ENCODE measurements around the gene STAT5B. TPM values are rescaled to one million over a fixed set of nuclear protein-coding genes. Genes with fewer than 3 reads are reported as not detected.

The STAT5B gene
- total and polyA plus RNA-seq, 2 of the 8 experiments (the other 6 are each of a cell fraction or from before 2014, with no cell fraction given) = 35.3 to 52.6 TPM

- Histone ChIP-seq H3K9me3 (ENCODE audit: insufficient read depth in 2 of 2, low read depth in 1 of 2, low read length in 1 of 2) (no peaks in the 10 kb centered on the region), H3K36me3 (ENCODE audit: control insufficient read depth in 2 of 4, insufficient read depth in 4 of 4, low read length in 3 of 4) (peaks cover 4 to 33% (median 25%) of the 10 kb centered on the region in 4 experiments; a peak in 6 of 8 replicates), H3K14ac (ENCODE audit: insufficient read length) (no peak overlapping the region), H3K4me3 (ENCODE audit: extremely low read depth in 1 of 4, insufficient read depth in 2 of 4, low read depth in 3 of 4, low read length in 4 of 4) (no peak overlapping the region), H2BK15ac (ENCODE audit: low read length) (no peak overlapping the region), H3K18ac (ENCODE audit: extremely low read depth, low read length) (0 out of 2 replicates have a peak overlapping the region, but pooled peaks have one; percentile 19), H3K23ac (ENCODE audit: insufficient read length) (no peak overlapping the region), H3K27me3 (replicated peaks in 1 of 4; ENCODE audit: control insufficient read depth in 3 of 4, extremely low read depth in 1 of 4, insufficient read depth in 3 of 4, low read length in 3 of 4) (no peaks in the 10 kb centered on the region), H4K91ac (replicated peaks; ENCODE audit: insufficient read length, low read length) (no peak overlapping the region), H4K20me1 (replicated peaks in 1 of 2; ENCODE audit: control insufficient read depth in 1 of 2, insufficient read depth in 2 of 2, low read length in 2 of 2) (peaks cover 0 to 5% of the 10 kb centered on the region in 2 experiments), H2BK20ac (ENCODE audit: low read length) (no peak overlapping the region), H4K8ac (ENCODE audit: extremely low read depth, insufficient read depth, low read length) (no peak overlapping the region; the same call in 1 of the 2 replicates), H3K23me2 (ENCODE audit: low read depth, low read length) (no peaks in the 10 kb centered on the region), H2BK120ac (replicated peaks; ENCODE audit: low read depth, low read length) (no peak overlapping the region), H2AFZ (ENCODE audit: low read length) (no peak overlapping the region), H2AK5ac (ENCODE audit: low read depth, low read length) (no peak overlapping the region), H3K56ac (replicated peaks; ENCODE audit: insufficient read length, low read depth, low read length) (no peak overlapping the region), H3K27ac (ENCODE audit: low read depth, low read length) (no peak overlapping the region), H3K79me2 (ENCODE audit: control insufficient read depth in 1 of 2, insufficient read depth in 2 of 2, low read length in 2 of 2) (no peaks in the 10 kb centered on the region), H4K5ac (ENCODE audit: insufficient read length, low read depth, low read length) (no peak overlapping the region), H3K4me1 (replicated peaks in 1 of 4; ENCODE audit: control insufficient read depth in 3 of 4, insufficient read depth in 4 of 4, low read length in 3 of 4) (peaks cover 5 to 20% (median 8%) of the 10 kb centered on the region in 4 experiments; a peak in 6 of 7 replicates), H3K4ac (replicated peaks; ENCODE audit: insufficient read length, low read depth, low read length) (no peak overlapping the region), H3K4me2 (ENCODE audit: insufficient read depth in 1 of 2, low read depth in 2 of 2, low read length in 2 of 2) (no peak overlapping the region), H3K9ac (replicated peaks in 1 of 4; ENCODE audit: extremely low read depth in 1 of 4, low read depth in 3 of 4, low read length in 3 of 4) (no peak overlapping the region), H2BK5ac (ENCODE audit: low read depth, low read length) (no peak overlapping the region), H2BK12ac (ENCODE audit: low read depth, low read length) (peak overlapping the region; percentile 9; the same call in 1 of the 2 replicates), H3K79me1 (ENCODE audit: low read depth, low read length) (no peaks in the 10 kb centered on the region; the same call in 1 of the 2 replicates)
- no peak for DNase-seq (ENCODE audit: low read depth in 1 of 2, low spot score in 2 of 2)
- POLR2A ChIA-PET (ENCODE audit: partially characterized antibody) = interaction anchor here (0.8 to 4.5 kb wide), 6 partner anchors 15 to 106 kb away, joined by 3 to 23 read pairs (median 4); partner anchors contain the start of gene STAT5B
- 86% methylated on average over 14 of the region's 14 CpGs; no CpG with 5 or more reads in 1 of the 2 experiments for WGBS, 2 experiments (ENCODE audit: extremely low coverage in 1 of 2, insufficient coverage in 1 of 2, insufficient read length in 1 of 2, insufficient replicate concordance in 2 of 2, low coverage in 1 of 2, low lambda C conversion rate in 2 of 2, missing lambda C conversion rate in 1 of 2)
- FAIRE-seq = no peak
- CTCF ChIA-PET (ENCODE audit: partially characterized antibody) = interaction anchor here (0.7 to 24.6 kb wide), 18 partner anchors 8 to 294 kb away, joined by 3 to 542 read pairs (median 4); partner anchors contain the start of genes CAVIN1 and NKIRAS2
- TF ChIP-seq MAX (IDR thresholded peaks at IDR 0.05) (no peak), TAF1 (IDR thresholded peaks at IDR 0.05; ENCODE audit: low read depth, low read length) (no peak), SRF (IDR thresholded peaks at IDR 0.05; ENCODE audit: low read depth, low read length) (no peak), RBBP5 (IDR thresholded peaks at IDR 0.05; ENCODE audit: borderline replicate concordance, low read depth, low read length) (no peak), POLR2AphosphoS5 (IDR thresholded peaks at IDR 0.05; ENCODE audit: low read depth, low read length) (no peak), TCF12 (IDR thresholded peaks at IDR 0.05; ENCODE audit: low read depth, low read length) (no peak), POLR2A (IDR thresholded peaks at IDR 0.05; ENCODE audit: control extremely low read depth in 1 of 2, low read depth in 2 of 2, low read length in 2 of 2) (no peak), ATF3 (IDR thresholded peaks at IDR 0.05; ENCODE audit: insufficient read depth, low read depth, low read length) (no peak), RAD21 (IDR thresholded peaks at IDR 0.05 in 1 of 2, conservative IDR thresholded peaks at IDR 0.05 in 1 of 2; ENCODE audit: low read depth in 2 of 2, low read length in 2 of 2) (no peak), GABPA (IDR thresholded peaks at IDR 0.05; ENCODE audit: borderline replicate concordance, insufficient read depth, low read length) (no peak)
These were observed 37.8 kb upstream of the STAT5B start for GRCh38 chr17:42313773-42314566.

Measured in H1 (cell line).